Measurements from ENCODE around the gene TNPO2. TPM values are rescaled to one million over a fixed set of nuclear protein-coding genes. Genes with fewer than 3 reads are reported as not detected.

The TNPO2 gene
- total RNA-seq, 4 donors from 2014 or later: 42.8 to 71.9 (median 62.8) TPM

DNA sequence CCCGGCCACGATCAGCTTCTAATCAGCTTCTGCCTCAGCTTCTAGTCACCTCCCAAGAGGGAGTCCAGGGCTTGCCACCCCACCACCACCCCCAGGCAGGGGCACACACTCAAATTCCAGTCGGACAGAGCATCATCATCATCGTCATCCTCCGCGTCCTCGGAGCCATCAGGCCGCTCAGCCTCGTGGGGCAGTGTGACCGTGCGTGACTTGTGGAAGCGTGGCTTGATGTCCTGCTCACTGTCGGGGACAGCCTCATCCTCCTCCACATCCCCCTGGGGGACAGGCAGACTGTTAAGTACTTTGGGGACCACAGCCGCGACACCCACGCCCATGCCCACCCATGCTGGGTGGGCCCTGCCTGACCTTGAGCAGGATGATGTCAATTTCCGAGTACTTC lies 12.5 kb downstream of the TNPO2 start:
- TF ChIP-seq EP300 (IDR thresholded peaks at IDR 0.05) (no peak), POLR2AphosphoS5 (IDR thresholded peaks at IDR 0.05) (no peak), POLR2A (IDR thresholded peaks at IDR 0.05; ENCODE audit: low read depth) (no peak)
- TF ChIP-seq, protein P1, sequence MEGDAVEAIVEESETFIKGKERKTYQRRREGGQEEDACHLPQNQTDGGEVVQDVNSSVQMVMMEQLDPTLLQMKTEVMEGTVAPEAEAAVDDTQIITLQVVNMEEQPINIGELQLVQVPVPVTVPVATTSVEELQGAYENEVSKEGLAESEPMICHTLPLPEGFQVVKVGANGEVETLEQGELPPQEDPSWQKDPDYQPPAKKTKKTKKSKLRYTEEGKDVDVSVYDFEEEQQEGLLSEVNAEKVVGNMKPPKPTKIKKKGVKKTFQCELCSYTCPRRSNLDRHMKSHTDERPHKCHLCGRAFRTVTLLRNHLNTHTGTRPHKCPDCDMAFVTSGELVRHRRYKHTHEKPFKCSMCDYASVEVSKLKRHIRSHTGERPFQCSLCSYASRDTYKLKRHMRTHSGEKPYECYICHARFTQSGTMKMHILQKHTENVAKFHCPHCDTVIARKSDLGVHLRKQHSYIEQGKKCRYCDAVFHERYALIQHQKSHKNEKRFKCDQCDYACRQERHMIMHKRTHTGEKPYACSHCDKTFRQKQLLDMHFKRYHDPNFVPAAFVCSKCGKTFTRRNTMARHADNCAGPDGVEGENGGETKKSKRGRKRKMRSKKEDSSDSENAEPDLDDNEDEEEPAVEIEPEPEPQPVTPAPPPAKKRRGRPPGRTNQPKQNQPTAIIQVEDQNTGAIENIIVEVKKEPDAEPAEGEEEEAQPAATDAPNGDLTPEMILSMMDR (IDR thresholded peaks at IDR 0.05): no peak
- no peak overlapping the region for H3K4me3 ChIP-seq
- H3K27ac ChIP-seq (replicated peaks in 1 of 4): no peak overlapping the region
- H3K9me3 ChIP-seq: no peaks in the 10 kb centered on the region
- peaks cover 0 to 4% (median 2%) of the 10 kb centered on the region in 4 donors for H3K4me1 ChIP-seq
- intact Hi-C loops (cut with DNase I): no loop called here
- peaks cover 81 to 98% (median 96%) of the 10 kb centered on the region in 4 donors for H3K36me3 ChIP-seq
- no peak for DNase-seq (ENCODE audit: extremely low spot score)
- WGBS: 89% methylated on average over 17 of the region's 17 CpGs
- no peaks in the 10 kb centered on the region for H3K27me3 ChIP-seq

DNA sequence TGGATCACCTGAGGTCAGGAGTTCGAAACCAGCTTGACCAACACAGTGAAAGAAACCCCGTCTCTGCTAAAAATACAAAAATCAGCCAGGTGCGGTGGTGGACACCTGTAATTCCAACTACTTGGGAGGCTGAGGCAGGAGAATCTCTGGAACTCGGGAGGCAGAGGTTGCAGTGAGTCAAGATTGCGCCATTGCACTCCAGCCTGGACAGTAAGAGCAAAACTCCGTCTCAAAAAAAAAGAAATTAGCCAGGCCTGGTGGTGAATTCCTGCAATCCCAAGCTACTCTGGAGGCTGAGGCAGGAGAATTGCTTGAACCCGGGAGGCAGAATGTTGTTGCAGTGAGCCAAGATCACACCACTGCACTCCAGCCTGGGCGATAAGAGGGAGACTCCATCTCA lies 15.1 kb downstream of the TNPO2 start:
- TF ChIP-seq, protein P1 (IDR thresholded peaks at IDR 0.05): no peak
- TF ChIP-seq EP300 (IDR thresholded peaks at IDR 0.05) (no peak), POLR2A (IDR thresholded peaks at IDR 0.05; ENCODE audit: low read depth) (no peak), POLR2AphosphoS5 (IDR thresholded peaks at IDR 0.05) (no peak)
- 93% methylated on average over 8 of the region's 8 CpGs for WGBS
- Histone ChIP-seq H3K4me1 (peaks cover 0 to 4% (median 2%) of the 10 kb centered on the region in 4 donors), H3K27me3 (no peaks in the 10 kb centered on the region), H3K9me3 (no peaks in the 10 kb centered on the region), H3K4me3 (no peak overlapping the region), H3K27ac (replicated peaks in 1 of 4) (no peak overlapping the region), H3K36me3 (peaks cover 86 to 98% (median 96%) of the 10 kb centered on the region in 4 donors)
- intact Hi-C loops (cut with DNase I): no loop called here
- DNase-seq (ENCODE audit: extremely low spot score): no peak

DNA sequence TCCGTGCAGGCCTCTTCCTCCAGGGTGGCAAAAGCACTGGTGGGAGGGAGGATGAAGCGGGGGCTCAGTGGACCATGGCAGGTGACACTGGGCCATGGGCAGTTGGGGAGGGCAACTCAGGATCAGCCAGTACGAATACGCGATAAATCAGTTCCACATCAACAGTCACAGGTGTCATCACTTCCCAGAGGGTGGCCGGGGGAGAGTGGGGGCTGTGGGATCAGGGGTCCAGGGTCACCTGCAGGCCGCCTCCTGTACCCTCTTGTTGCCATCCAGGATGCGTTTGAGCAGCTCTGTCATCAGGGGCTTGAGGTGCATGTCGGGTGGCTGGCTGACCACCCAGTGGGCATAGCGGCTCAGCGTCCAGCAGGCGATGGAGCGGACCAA lies 17.4 kb downstream of the TNPO2 start:
- Histone ChIP-seq H3K27ac (replicated peaks in 1 of 4) (no peak overlapping the region), H3K4me3 (no peak overlapping the region), H3K9me3 (no peaks in the 10 kb centered on the region), H3K4me1 (no peaks in the 10 kb centered on the region), H3K27me3 (no peaks in the 10 kb centered on the region), H3K36me3 (peaks cover 91 to 100% (median 100%) of the 10 kb centered on the region in 4 donors)
- intact Hi-C loops (cut with DNase I): no loop called here
- no peak for TF ChIP-seq POLR2A (IDR thresholded peaks at IDR 0.05; ENCODE audit: low read depth)
- TF ChIP-seq, protein P1 (IDR thresholded peaks at IDR 0.05): no peak
- no peak for TF ChIP-seq EP300 (IDR thresholded peaks at IDR 0.05)
- TF ChIP-seq POLR2AphosphoS5 (IDR thresholded peaks at IDR 0.05): no peak
- WGBS: 90% methylated on average over 9 of the region's 13 CpGs
- no peak for DNase-seq (ENCODE audit: extremely low spot score)

DNA sequence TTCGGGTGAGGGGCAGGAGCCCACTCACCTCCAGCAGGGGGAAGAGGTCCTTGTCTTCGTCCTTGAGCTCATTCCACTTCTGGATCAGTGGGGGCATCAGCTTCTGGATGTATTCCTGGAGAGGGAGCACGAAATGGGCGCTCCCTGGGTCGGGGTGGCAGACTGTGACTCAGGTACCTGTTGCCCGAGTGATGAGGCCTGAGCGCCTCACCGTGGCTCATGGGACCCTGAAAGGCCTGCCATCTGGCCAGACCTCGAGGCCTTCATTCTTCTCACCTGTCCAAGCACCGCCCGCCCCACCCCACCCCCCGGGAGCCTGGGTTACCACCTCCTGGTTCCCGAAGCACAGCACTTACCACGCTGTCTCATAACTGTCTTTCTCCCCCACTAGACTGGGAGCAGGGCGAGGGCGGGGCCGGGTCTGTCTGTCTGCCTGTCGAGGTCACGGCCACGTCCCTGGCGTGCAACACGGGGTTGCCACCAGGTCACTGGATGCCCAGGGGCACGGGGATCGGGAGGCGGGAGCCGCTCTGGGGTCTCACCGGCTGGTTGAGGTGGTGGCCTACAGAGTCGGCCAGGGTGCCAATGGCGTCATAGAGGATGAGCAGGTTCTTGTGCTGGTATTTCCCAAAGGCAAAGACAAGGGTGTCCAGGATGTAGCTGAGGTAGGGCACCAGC lies 17.9 kb downstream of the TNPO2 start:
- H3K36me3 ChIP-seq: peaks cover 91 to 100% (median 100%) of the 10 kb centered on the region in 4 donors
- no peak for DNase-seq (ENCODE audit: extremely low spot score)
- no peak overlapping the region for H3K27ac ChIP-seq (replicated peaks in 1 of 4)
- H3K4me3 ChIP-seq: no peak overlapping the region
- intact Hi-C loops (cut with DNase I): no loop called here
- H3K27me3 ChIP-seq: no peaks in the 10 kb centered on the region
- no peaks in the 10 kb centered on the region for H3K9me3 ChIP-seq
- WGBS: 76% methylated on average over 7 of the region's 29 CpGs
- TF ChIP-seq, protein P1 (IDR thresholded peaks at IDR 0.05): no peak
- TF ChIP-seq POLR2A (IDR thresholded peaks at IDR 0.05; ENCODE audit: low read depth) (no peak), POLR2AphosphoS5 (IDR thresholded peaks at IDR 0.05) (no peak), EP300 (IDR thresholded peaks at IDR 0.05) (no peak)
- H3K4me1 ChIP-seq: no peaks in the 10 kb centered on the region

DNA sequence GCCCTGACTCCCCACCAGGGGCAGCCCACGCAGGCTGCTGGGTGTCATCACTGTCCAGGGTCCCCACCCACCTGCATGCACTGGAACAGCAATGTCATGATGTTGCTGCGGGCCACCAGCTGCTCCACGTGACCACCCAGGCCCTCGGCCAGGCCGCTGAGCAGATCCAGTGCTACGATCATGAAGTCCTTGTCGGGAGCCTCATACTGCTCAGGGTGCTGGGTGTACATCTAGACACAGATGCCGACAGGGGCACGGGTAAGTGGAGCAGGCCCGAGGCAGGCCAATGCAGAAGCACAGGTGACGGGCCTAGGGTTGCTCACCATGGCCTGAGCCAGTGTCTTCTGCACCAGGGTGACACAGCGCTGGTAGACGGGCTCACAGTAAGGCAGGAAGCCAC lies 18.6 kb downstream of the TNPO2 start:
- intact Hi-C loops (cut with DNase I): no loop called here
- WGBS: 92% methylated on average over 1 of the region's 13 CpGs
- H3K36me3 ChIP-seq: peaks cover 91 to 100% (median 100%) of the 10 kb centered on the region in 4 donors

More for the DNA sequence above, 18.6 kb downstream of the TNPO2 start:
- DNase-seq (ENCODE audit: extremely low spot score): no peak
- H3K4me3 ChIP-seq: no peak overlapping the region
- H3K9me3 ChIP-seq: no peaks in the 10 kb centered on the region
- H3K4me1 ChIP-seq: no peaks in the 10 kb centered on the region
- H3K27me3 ChIP-seq: no peaks in the 10 kb centered on the region
- H3K27ac ChIP-seq (replicated peaks in 1 of 4): no peak overlapping the region
- TF ChIP-seq EP300 (IDR thresholded peaks at IDR 0.05) (no peak), POLR2AphosphoS5 (IDR thresholded peaks at IDR 0.05) (no peak), POLR2A (IDR thresholded peaks at IDR 0.05; ENCODE audit: low read depth) (no peak)
- TF ChIP-seq, protein P1 (IDR thresholded peaks at IDR 0.05): no peak

All from esophagus muscularis mucosa (tissue), 4 donors.